ENCODE results near the gene PDZK1IP1. TPM values are rescaled to one million over a fixed set of nuclear protein-coding genes. Genes with fewer than 3 reads are reported as not detected.
"Not testable (repeated sequence)": the region's sequence is repeated elsewhere in the genome, so short reads cannot be mapped to it uniquely, and the experiment has no call there.

The PDZK1IP1 gene
- total RNA-seq, 1 donor from 2014 or later, result 2.4 TPM

DNA sequence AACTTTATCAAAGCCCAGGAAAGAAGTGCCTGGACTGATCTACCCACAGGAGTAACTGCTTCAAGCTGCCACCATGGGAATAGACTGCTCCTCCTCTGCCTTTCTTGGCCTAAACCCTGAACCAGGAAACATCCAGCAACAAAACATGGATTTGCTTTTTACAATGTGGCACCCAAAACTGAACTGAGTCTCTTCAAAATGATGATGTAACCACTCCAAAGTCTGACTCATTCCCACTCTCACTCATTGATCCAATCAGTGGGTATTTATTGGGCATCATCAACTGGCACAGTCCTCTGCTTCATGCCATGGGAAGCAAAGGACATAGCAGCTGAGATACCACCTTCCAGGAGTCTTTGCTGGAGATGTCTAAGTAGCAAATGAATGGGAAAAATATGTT, 29.1 kb downstream of the PDZK1IP1 start:
- DNase-seq (ENCODE audit: low spot score), result no peak
- intact Hi-C loops (cut with DNase I), result no loop called here
- no peak for ATAC-seq

DNA sequence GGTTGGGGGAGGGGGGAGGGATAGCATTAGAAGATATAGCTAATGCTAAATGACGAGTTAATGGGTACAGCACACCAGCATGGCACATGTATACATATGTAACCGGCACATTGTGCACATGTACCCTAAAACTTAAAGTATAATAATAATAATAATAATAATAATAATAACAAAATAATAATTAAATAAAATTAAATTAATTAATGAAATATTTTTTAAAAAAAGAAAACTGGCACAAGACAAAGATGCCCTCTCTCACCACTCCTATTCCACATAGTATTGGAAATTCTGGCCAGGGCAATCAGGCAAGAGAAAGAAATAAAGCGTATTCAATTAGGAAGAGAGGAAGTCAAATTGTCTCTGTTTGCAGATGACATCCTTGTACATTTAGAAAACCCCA, 31.9 kb downstream of the PDZK1IP1 start:
- DNase-seq (ENCODE audit: low spot score); intact Hi-C loops (cut with DNase I); ATAC-seq: not testable (repeated sequence)

DNA sequence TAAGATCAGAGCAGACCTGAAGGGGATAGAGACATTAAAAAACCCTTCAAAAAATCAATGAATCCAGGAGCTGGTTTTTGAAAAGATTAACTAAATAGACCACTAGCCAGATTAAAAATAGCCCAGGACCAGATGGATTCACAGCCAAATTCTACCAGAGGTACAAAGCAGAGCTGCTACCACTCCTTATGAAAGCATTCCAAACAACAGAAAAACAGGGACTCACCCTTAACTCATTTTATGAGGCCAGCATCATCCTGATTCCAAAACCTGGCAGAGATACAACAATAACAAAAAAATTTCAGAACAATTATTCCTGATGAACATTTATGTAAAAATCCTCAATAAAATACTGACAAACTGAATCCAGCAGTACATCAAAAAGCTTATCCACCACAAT, 33.4 kb downstream of the PDZK1IP1 start:
- ATAC-seq; intact Hi-C loops (cut with DNase I); DNase-seq (ENCODE audit: low spot score): not testable (repeated sequence)

DNA sequence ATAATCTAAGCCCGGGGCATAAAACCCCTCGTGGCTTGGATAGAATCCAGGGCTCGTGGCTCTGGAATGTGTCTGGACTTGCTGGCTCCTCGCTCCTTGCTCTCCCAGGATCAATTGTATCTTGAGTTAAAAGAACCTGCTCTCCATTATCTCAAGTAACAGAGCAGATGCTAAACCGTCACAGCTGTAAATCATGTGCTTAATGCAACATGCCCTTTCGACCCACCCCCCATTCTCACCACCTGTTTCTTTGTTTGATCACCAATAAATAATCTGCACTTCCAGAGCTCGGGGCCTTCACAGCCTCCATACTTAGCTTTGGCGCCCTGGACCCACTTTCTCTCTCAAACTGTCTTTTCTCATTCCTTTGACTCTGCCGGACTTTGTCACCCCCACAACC, 40.7 kb downstream of the PDZK1IP1 start:
- DNase-seq (ENCODE audit: low spot score); ATAC-seq; intact Hi-C loops (cut with DNase I): not testable (repeated sequence)

DNA sequence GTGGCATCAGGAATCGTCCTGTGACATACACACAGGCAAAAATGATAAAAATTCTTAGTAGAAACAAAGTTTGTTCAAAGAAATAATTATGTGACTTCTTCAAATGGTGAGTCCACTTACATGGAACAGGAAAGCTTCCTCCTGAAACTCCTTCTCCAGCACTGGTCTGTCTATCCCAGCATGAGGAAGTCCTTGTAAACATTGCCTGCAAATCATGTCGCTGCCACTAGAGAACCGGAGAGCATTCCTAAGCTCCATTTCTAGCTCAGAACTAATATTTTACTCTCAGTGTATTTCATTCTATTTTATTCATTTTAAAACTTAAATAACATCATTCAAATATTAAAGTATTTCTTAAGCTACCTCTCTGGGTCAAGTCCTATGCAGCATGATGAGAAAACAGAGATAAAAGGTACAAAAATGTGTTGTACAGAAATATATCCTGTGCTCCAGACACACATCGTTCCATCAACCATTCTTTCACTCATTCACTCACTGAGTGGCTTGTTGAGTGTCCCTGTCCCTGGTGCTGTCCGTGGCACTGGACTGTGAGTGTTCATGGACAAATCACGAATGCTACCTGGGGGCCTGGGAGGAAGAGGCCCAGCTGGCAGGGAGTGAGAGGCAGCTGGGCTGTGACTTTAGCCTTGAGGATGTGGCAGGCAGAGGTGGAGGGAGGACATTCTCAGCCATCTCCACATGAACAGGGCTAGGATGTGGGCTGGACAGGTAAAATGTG, 42.6 kb downstream of the PDZK1IP1 start:
- intact Hi-C loops (cut with DNase I), result no loop called here
- no peak for DNase-seq (ENCODE audit: low spot score)
- no peak for ATAC-seq

DNA sequence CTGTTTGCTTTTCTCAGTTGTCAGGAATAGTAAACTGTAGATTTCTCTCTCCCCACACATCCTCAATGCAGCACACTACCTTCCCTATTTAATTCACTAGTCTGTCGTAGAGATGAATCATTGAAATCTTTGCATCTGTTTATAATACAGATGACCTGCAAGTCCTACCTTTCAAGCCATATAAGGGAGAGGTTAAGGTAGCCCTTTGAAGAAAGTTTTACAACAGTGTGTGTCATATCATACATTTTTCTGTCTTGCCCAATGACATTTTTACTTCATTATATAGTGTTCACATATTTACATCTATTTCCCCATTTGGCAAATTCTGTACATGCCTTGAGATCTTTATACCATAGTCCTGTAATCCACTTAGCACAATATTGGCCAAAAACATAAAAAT, 43.3 kb downstream of the PDZK1IP1 start:
- ATAC-seq; intact Hi-C loops (cut with DNase I); DNase-seq (ENCODE audit: low spot score): not testable (repeated sequence)

DNA sequence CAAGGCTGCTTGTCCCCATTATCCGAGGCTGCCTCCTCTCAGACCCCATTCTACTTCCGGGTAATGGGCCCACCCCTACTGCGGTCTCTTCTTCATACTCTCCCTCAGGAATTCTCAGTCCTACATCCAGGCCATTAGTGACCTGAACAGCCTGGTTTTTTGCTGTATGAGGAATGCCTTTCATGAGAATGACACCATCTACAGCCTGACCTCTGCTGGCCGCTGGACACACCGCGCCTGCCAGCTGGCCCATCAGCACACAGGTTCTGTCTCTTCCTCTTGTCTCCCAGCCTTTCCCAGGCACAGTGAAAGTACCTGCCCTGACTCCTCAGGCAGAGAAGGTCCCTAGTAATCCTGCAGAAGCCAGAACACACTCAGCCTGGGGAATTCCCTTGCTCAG, 46.2 kb downstream of the PDZK1IP1 start:
- ATAC-seq; intact Hi-C loops (cut with DNase I): not testable (repeated sequence)

DNA sequence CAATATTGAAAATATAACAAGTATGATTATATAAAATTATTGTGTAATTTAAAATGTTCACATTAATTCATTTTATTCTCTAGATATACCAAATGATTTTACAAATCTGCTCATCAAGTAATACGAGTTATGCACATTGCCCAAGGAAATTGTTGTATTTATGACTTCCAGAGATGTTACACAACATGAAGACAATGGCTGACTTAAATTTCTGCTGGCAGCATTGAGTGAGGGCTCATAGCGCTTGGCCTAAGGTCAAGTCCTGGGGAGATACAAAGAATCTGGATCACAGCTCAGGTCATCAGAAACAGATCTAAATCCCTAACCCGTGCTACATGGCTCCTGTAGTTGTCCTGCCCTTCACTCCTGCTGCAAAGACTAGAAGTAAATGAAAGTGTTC, 49.5 kb downstream of the PDZK1IP1 start:
- ATAC-seq; intact Hi-C loops (cut with DNase I); DNase-seq (ENCODE audit: low spot score): not testable (repeated sequence)

More for the DNA sequence above, 46.2 kb downstream of the PDZK1IP1 start:
- not testable (repeated sequence) for DNase-seq (ENCODE audit: low spot score)

DNA sequence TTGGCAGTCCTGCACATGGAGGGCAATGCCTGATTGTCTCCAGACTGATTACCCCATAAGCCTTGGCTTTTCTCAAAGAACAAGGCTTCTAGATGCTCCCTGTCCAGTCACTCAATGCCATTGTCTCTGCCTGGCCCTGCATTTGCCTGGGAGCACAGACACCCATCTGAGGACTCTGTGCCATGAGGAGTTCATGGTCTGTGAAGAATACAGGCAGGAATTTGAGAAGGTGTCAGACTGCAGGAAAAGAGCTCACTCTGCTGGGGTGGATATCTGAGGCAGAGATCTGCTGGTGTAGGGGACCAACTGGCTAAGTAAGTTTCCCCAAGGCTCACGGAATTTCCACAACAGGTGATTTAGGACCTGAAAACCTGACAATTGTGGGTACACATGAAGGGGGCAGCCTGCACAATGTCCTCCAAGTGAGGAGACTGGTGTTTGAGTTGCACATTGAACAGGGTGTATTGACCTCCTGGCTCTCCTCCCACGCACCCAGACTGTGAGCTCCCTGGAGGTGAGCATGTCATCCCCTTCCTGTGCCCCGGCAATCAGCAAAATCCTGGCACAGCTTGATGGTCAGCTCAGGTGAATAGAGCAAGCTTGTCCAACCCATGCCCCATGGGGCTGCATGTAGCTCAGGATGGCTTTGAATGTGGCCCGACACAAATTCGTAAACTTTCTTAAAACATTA, 51.8 kb downstream of the PDZK1IP1 start:
- ATAC-seq, result no peak
- intact Hi-C loops (cut with DNase I), result no loop called here
- DNase-seq (ENCODE audit: low spot score), result no peak

DNA sequence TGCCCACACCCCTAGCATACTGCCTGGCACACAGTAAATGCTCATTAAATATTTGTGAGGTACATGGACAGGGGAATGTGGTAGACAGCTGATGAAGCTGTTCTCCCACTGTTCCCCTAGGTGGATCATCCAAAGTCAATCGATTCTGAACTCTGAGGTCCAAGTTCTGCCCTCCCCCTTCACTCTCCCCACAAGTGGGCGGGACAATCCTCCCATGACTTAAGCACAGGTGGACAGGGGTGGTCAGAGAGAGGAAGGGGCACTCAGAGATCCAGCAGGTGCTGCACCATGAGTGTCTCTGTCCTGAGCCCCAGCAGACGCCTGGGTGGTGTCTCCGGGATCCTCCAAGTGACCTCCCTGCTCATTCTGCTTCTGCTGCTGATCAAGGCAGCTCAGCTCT, 52.6 kb downstream of the PDZK1IP1 start, which contains the start of gene CYP4A22:
Gene CYP4A22, plus strand, starts transcription at position 244 of the 400 bp plus-strand sequence. Its CDS starts 45 bp downstream, at position 289.
- intact Hi-C loops (cut with DNase I), result no loop called here
- DNase-seq (ENCODE audit: low spot score), result no peak
- no peak for ATAC-seq

Other genes with a start within 250 kb of the PDZK1IP1 start
- gene CYP4A11, start 248.6 kb downstream of the PDZK1IP1 start, total RNA-seq, result 0.36 TPM
- 24.3 TPM for gene CYP4X1, start 166.4 kb downstream of the PDZK1IP1 start, total RNA-seq
- 3.5 TPM for gene CYP4Z1, start 122.8 kb downstream of the PDZK1IP1 start, total RNA-seq
- 0.58 TPM for gene CYP4A22, start 52.6 kb downstream of the PDZK1IP1 start, total RNA-seq
- 13.6 TPM for gene TAL1, start 42.2 kb upstream of the PDZK1IP1 start, total RNA-seq
- 1.7 TPM for gene STIL, start 124.1 kb upstream of the PDZK1IP1 start, total RNA-seq
- 111 TPM for gene CMPK1, start 143.8 kb upstream of the PDZK1IP1 start, total RNA-seq
- 0.27 TPM for gene FOXE3, start 226.2 kb upstream of the PDZK1IP1 start, total RNA-seq
- 12.3 TPM for gene FOXD2, start 248.0 kb upstream of the PDZK1IP1 start, total RNA-seq